Body of pancreas (tissue), 4 donors: ENCODE measurements around the gene FBP2.

ENCODE experiments used
- CTCF ChIP-seq, 7 experiments: fragments of 450-650 bp in 4 of 7; fragments of 200-600 bp in 3 of 7; sonication (generic) in 3 of 7; IDR thresholded peaks; one replicate each; pipeline ENCODE4 v1.5.1; 2016 to 2019; ENCODE audit warnings: antibody characterized with exemption in 7 of 7
- POLR2A ChIP-seq, 3 donors: fragments of 450-650 bp; IDR thresholded peaks; one replicate each; pipeline ENCODE4 v1.6.1; 2016; ENCODE audit warnings: antibody characterized with exemption in 3 of 3, mild to moderate bottlenecking in 2 of 3

GRCh38 chr9:94622087-94622800 lies 28.6 kb upstream of the FBP2 start:
- TF ChIP-seq CTCF (IDR thresholded peaks at IDR 0.05) (no peak), POLR2A (IDR thresholded peaks at IDR 0.05) (no peak)
